CD4-positive, alpha-beta memory T cell (primary cell): ENCODE data around the gene CARS1. TPM values are rescaled to one million over a fixed set of nuclear protein-coding genes. Genes with fewer than 3 reads are reported as not detected.
A peak's percentile ranks its signal among the peaks of the same experiment; 100 is the strongest.

ENCODE experiments used
- CTCF ChIA-PET: fragments of 350-600 bp; sonication (Branson Sonifier 250); formaldehyde crosslinking; loops from one replicate; lab custom pipeline; 2021; ENCODE audit warnings: inconsistent platforms; ENCODE audit not compliant: partially characterized antibody; lab: Charles Lee
- POLR2A ChIA-PET: fragments of 350-600 bp; sonication (Branson Sonifier 250); formaldehyde crosslinking; loops from one replicate; lab custom pipeline; 2021; ENCODE audit not compliant: partially characterized antibody; lab: Charles Lee
- DNase-seq, 5 donors: peaks; one replicate each; pipeline versions ENCODE4 v3.0.0 to v3.0.0-alpha.2; 2020 to 2022; ENCODE audit warnings: mixed read lengths in 1 of 5
- H3K27ac ChIP-seq: one replicate; pipeline ENCODE4 v1.7.0; 2013; ENCODE audit warnings: low read depth, low read length
- H3K27me3 ChIP-seq: 2 replicates; pipeline ENCODE4 v1.7.0; 2013; ENCODE audit warnings: mild to moderate bottlenecking, low read length, moderate library complexity; ENCODE audit not compliant: insufficient read depth
- H3K36me3 ChIP-seq: 2 replicates; pipeline ENCODE4 v1.7.0; 2013; ENCODE audit warnings: mild to moderate bottlenecking, low read length, moderate library complexity; ENCODE audit not compliant: insufficient read depth
- H3K4me1 ChIP-seq: 2 replicates; pipeline ENCODE4 v1.7.0; 2013; ENCODE audit warnings: mild to moderate bottlenecking, low read length, moderate library complexity; ENCODE audit not compliant: insufficient read depth
- H3K4me3 ChIP-seq, 2 donors: one replicate each; pipeline ENCODE4 v1.7.0; 2013; ENCODE audit warnings: low read length in 2 of 2, mild to moderate bottlenecking in 1 of 2
- H3K9me3 ChIP-seq, 2 donors: one replicate each; pipeline ENCODE4 v1.7.0; 2013; ENCODE audit warnings: low read length in 2 of 2, control low read depth in 1 of 2; ENCODE audit not compliant: control insufficient read depth in 1 of 2
- H3K27ac Mint-ChIP-seq, 7 donors: one replicate each; pipeline ENCODE4 v1.8.0; 2020 to 2021; ENCODE audit warnings: mixed read lengths in 7 of 7, mild to moderate bottlenecking in 6 of 7, inconsistent platforms in 3 of 7, moderate library complexity in 3 of 7
- H3K27me3 Mint-ChIP-seq, 2 donors: one replicate each; pipeline ENCODE4 v1.8.0; 2020 to 2021; ENCODE audit warnings: mixed read lengths in 2 of 2
- H3K36me3 Mint-ChIP-seq, 2 donors: one replicate each; pipeline ENCODE4 v1.8.0; 2020 to 2021; ENCODE audit warnings: mixed read lengths in 2 of 2, inconsistent platforms in 1 of 2, mild to moderate bottlenecking in 1 of 2
- H3K4me1 Mint-ChIP-seq, 4 donors: one replicate each; pipeline ENCODE4 v1.8.0; 2020 to 2021; ENCODE audit warnings: mixed read lengths in 4 of 4, mild to moderate bottlenecking in 1 of 4
- H3K4me3 Mint-ChIP-seq, 8 donors: one replicate each; pipeline ENCODE4 v1.8.0; 2020 to 2021; ENCODE audit warnings: mixed read lengths in 8 of 8, mild to moderate bottlenecking in 7 of 8, moderate library complexity in 6 of 8, inconsistent platforms in 3 of 8
- H3K9me3 Mint-ChIP-seq, 8 donors: one replicate each; pipeline ENCODE4 v1.8.0; 2020 to 2021; ENCODE audit warnings: mixed read lengths in 8 of 8, mild to moderate bottlenecking in 5 of 8, inconsistent platforms in 3 of 8, moderate library complexity in 1 of 8
- intact Hi-C: fragments of 100-400 bp; cut with micrococcal nuclease; formaldehyde crosslinking; loops from one replicate; pipeline ENCODE4 v1.15.1; 2023
- polyA plus RNA-seq, 2 donors: library from polyadenylated mRNA; unstranded; fragments of 300-500 nt; fragmentation: Illumina TruSeq; gene quantifications; one replicate each; pipeline ENCODE4 v1.2.3, GENCODE V29; 2021
- total RNA-seq, 2 experiments: library from RNA; stranded (reverse); gene quantifications; one replicate each; pipeline ENCODE4 v1.2.3, GENCODE V29; 2021

The CARS1 gene
- total and polyA plus RNA-seq, 4 experiments from 2014 or later = 37.1 to 80.3 (median 57.1) TPM

GRCh38 chr11:2997406-2997805, 59.8 kb downstream of the CARS1 start:
- no peak overlapping the region for H3K27ac ChIP-seq
- Mint-ChIP-seq H3K27me3 (no peaks in the 10 kb centered on the region), H3K36me3 (peaks cover 15 to 27% of the 10 kb centered on the region in 2 donors), H3K4me3 (no peak overlapping the region), H3K27ac (no peak overlapping the region), H3K9me3 (peaks cover 0 to 2% (median 0%) of the 10 kb centered on the region in 8 donors), H3K4me1 (peaks cover 0 to 11% (median 4%) of the 10 kb centered on the region in 4 donors)
- H3K4me3 ChIP-seq = no peak overlapping the region
- H3K9me3 ChIP-seq = no peaks in the 10 kb centered on the region
- intact Hi-C loops = no loop called here
- no peak for DNase-seq
- peaks cover 24% of the 10 kb centered on the region for H3K36me3 ChIP-seq
- CTCF ChIA-PET = interaction anchor here (1.1 kb wide), 1 partner anchor 22 kb away, joined by 5 read pairs; no protein-coding TSS in a partner anchor
- H3K4me1 ChIP-seq = peaks cover 6% of the 10 kb centered on the region
- H3K27me3 ChIP-seq = no peaks in the 10 kb centered on the region
- POLR2A ChIA-PET = interaction anchor here (0.6 to 2.4 kb wide), 4 partner anchors 8 to 206 kb away, joined by 3 to 10 read pairs (median 6); no protein-coding TSS in a partner anchor

GRCh38 chr11:2996976-2997375, 60.2 kb downstream of the CARS1 start:
- Histone ChIP-seq H3K36me3 (peaks cover 19% of the 10 kb centered on the region), H3K27me3 (no peaks in the 10 kb centered on the region), H3K9me3 (no peaks in the 10 kb centered on the region), H3K4me1 (peaks cover 6% of the 10 kb centered on the region), H3K4me3 (no peak overlapping the region), H3K27ac (no peak overlapping the region)
- ChIA-PET CTCF (interaction anchor here (1.1 to 1.3 kb wide), 2 partner anchors 19 to 22 kb away, joined by 4 to 5 read pairs; no protein-coding TSS in a partner anchor), POLR2A (interaction anchor here (0.6 to 2.4 kb wide), 3 partner anchors 8 to 206 kb away, joined by 4 to 10 read pairs (median 7); no protein-coding TSS in a partner anchor)
- Mint-ChIP-seq H3K27ac (peak overlapping the region in 1 of 7 donors; percentile 49), H3K4me1 (peaks cover 0 to 15% (median 4%) of the 10 kb centered on the region in 4 donors), H3K4me3 (no peak overlapping the region), H3K27me3 (peaks cover 0 to 2% of the 10 kb centered on the region in 2 donors), H3K9me3 (peaks cover 0 to 2% (median 0%) of the 10 kb centered on the region in 8 donors), H3K36me3 (peaks cover 14 to 25% of the 10 kb centered on the region in 2 donors)
- DNase-seq = no peak
- intact Hi-C loops = no loop called here

DNA sequence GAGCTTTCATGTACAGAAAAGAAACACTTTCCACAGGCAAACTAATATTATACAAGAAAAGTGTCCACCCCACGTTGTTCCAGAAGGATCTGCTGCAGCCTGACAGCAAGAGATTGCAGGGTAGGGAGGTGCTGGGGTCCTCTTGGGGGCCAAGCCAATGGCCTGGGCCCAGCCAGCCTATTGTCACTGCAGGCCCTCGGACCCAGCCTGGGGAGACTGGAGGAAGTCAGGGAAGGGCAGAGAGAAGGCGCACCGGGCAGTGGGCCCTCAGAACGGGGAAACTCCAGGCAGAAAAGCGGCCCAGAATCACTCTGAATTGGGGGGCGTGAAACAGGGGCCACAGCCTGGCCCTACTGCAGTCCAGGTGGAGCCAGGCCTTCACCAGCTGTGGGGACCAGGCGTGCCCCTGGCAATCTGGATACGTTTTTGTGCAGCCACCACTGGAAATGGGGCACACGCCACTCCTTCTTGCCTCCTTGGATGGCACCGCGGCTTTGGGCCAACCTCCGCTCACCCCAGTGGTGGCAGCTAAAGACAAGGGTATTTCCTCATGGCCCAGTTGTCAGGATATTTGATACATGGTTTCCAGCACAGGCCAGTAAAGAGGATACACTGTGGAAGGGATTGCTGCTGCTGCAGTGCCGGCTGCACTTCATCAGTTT, 61.2 kb downstream of the CARS1 start:
- H3K27ac Mint-ChIP-seq = peak overlapping the region in 1 of 7 donors; percentile 22
- intact Hi-C loops = no loop called here

GRCh38 chr11:2995031-2995561, 62.1 kb downstream of the CARS1 start:
- no peak overlapping the region for H3K27ac ChIP-seq
- no peak for DNase-seq
- intact Hi-C loops = no loop called here
- H3K36me3 ChIP-seq = peaks cover under 1% of the 10 kb centered on the region
- H3K9me3 ChIP-seq = no peaks in the 10 kb centered on the region
- Mint-ChIP-seq H3K27ac (peak overlapping the region in 1 of 7 donors; percentile 8), H3K4me3 (peak overlapping the region in 1 of 8 donors; percentile 27), H3K4me1 (peaks cover 2 to 30% (median 7%) of the 10 kb centered on the region in 4 donors), H3K9me3 (peaks cover 0 to 2% (median 0%) of the 10 kb centered on the region in 8 donors), H3K36me3 (peaks cover under 1 to 17% of the 10 kb centered on the region in 2 donors), H3K27me3 (peaks cover 0 to 2% of the 10 kb centered on the region in 2 donors)
- ChIA-PET CTCF (no interaction called here), POLR2A (interaction anchor here (1.2 kb wide), 1 partner anchor 19 kb away, joined by 7 read pairs; no protein-coding TSS in a partner anchor)
- no peak overlapping the region for H3K4me3 ChIP-seq
- no peaks in the 10 kb centered on the region for H3K27me3 ChIP-seq
- peaks cover 10% of the 10 kb centered on the region for H3K4me1 ChIP-seq

More for the DNA sequence above, 61.2 kb downstream of the CARS1 start:
- CTCF ChIA-PET = interaction anchor here (1.3 kb wide), 1 partner anchor 20 kb away, joined by 4 read pairs; no protein-coding TSS in a partner anchor
- peaks cover 0 to 2% (median 0%) of the 10 kb centered on the region in 8 donors for H3K9me3 Mint-ChIP-seq
- no peak overlapping the region for H3K4me3 Mint-ChIP-seq
- POLR2A ChIA-PET = interaction anchor here (1.2 kb wide), 2 partner anchors 8 to 18 kb away, joined by 3 to 7 read pairs; no protein-coding TSS in a partner anchor
- H3K36me3 Mint-ChIP-seq = peaks cover 6 to 23% of the 10 kb centered on the region in 2 donors
- no peaks in the 10 kb centered on the region for H3K27me3 ChIP-seq
- peaks cover 0 to 20% (median 4%) of the 10 kb centered on the region in 4 donors for H3K4me1 Mint-ChIP-seq
- peaks cover 6% of the 10 kb centered on the region for H3K4me1 ChIP-seq
- no peaks in the 10 kb centered on the region for H3K9me3 ChIP-seq
- DNase-seq = no peak
- no peak overlapping the region for H3K4me3 ChIP-seq
- H3K36me3 ChIP-seq = peaks cover 10% of the 10 kb centered on the region
- peaks cover 0 to 2% of the 10 kb centered on the region in 2 donors for H3K27me3 Mint-ChIP-seq
- no peak overlapping the region for H3K27ac ChIP-seq

- H3K27me3 Mint-ChIP-seq = peaks cover 0 to 2% of the 10 kb centered on the region in 2 donors
- Histone ChIP-seq H3K27me3 (no peaks in the 10 kb centered on the region), H3K27ac (no peak overlapping the region), H3K4me3 (no peak overlapping the region), H3K9me3 (no peaks in the 10 kb centered on the region), H3K36me3 (no peaks in the 10 kb centered on the region), H3K4me1 (peaks cover 18% of the 10 kb centered on the region)
- H3K4me3 Mint-ChIP-seq = peak overlapping the region in 4 of 8 donors; percentile 3 to 73 (median 42)
- peaks cover 0 to 2% (median 0%) of the 10 kb centered on the region in 8 donors for H3K9me3 Mint-ChIP-seq
- H3K36me3 Mint-ChIP-seq = peaks cover 0 to 17% of the 10 kb centered on the region in 2 donors
- DNase-seq = no peak
- POLR2A ChIA-PET = no interaction called here
- CTCF ChIA-PET = no interaction called here
- H3K4me1 Mint-ChIP-seq = peaks cover 5 to 37% (median 13%) of the 10 kb centered on the region in 4 donors
- intact Hi-C loops = loop anchor here (5.0 kb wide), 2 partner anchors 107 to 428 kb away; partner anchors contain the start of gene CDKN1C
- H3K27ac Mint-ChIP-seq = peak overlapping the region in 4 of 7 donors; percentile 8 to 88 (median 51)
Measured at GRCh38 chr11:2994336-2994730, 62.9 kb downstream of the CARS1 start.

- Mint-ChIP-seq H3K9me3 (peaks cover 0 to 2% (median 0%) of the 10 kb centered on the region in 8 donors), H3K27me3 (peaks cover 0 to 2% of the 10 kb centered on the region in 2 donors), H3K27ac (peak overlapping the region in 5 of 7 donors; percentile 81 to 99 (median 86)), H3K36me3 (peaks cover 4 to 29% of the 10 kb centered on the region in 2 donors), H3K4me1 (peaks cover 9 to 51% (median 21%) of the 10 kb centered on the region in 4 donors), H3K4me3 (peak overlapping the region; percentile 96 to 99 (median 98))
- H3K27me3 ChIP-seq = no peaks in the 10 kb centered on the region
- peaks cover 26% of the 10 kb centered on the region for H3K4me1 ChIP-seq
- H3K27ac ChIP-seq = peak overlapping the region; percentile 84
- CTCF ChIA-PET = no interaction called here
- no peaks in the 10 kb centered on the region for H3K36me3 ChIP-seq
- POLR2A ChIA-PET = interaction anchor here (2.1 to 8.8 kb wide), 2 partner anchors 12 to 21 kb away, joined by 17 to 178 read pairs; no protein-coding TSS in a partner anchor
- intact Hi-C loops = loop anchor here (1.0 to 5.0 kb wide), 7 partner anchors 18 to 593 kb away; partner anchors contain the start of genes CARS1, CDKN1C and TSSC4
- no peaks in the 10 kb centered on the region for H3K9me3 ChIP-seq
- DNase-seq = no peak
- peak overlapping the region; percentile 62 to 76 for H3K4me3 ChIP-seq
Measured at GRCh38 chr11:2992997-2993325, 64.3 kb downstream of the CARS1 start.
